ENCODE measurements around the gene ATP8A2.
"Not testable (repeated sequence)": the region's sequence is repeated elsewhere in the genome, so short reads cannot be mapped to it uniquely, and the experiment has no call there.

- not testable (repeated sequence) for TF ChIP-seq CTCF, POLR2A (IDR thresholded peaks at IDR 0.05)
Observed at GRCh38 chr13:25954080-25954479, 582.3 kb downstream of the ATP8A2 start.
